Measurements from ENCODE around the gene CERS6.

CERS6 gene

DNA sequence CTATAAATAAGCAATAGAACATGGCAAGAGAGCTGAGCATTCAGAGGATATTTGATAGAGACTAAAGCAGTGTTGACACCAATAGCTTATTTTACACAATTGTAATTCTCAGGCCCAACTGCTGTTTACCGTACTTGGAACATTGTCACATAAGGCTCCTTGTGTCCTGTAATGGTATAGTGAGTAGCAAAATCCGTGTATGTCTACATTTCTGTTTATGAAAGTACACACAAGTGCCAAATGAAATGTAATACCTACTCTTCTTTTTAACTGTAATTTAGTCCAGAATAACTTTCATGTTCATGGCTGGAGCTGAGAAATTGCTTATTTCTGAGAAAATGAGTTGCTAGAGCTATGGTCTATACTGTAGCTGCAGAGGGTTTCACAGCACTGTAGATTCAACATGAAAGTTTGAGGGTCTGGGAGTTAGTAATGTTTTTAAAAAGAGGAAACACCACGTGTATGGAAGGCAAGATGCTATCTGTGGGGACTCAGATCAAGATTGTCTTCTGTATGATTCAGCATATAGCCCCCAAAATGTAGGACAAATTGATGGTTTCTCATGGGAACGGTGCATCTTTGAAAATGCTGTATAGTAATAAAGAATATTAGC lies 236.2 kb downstream of the CERS6 start:
- DNase-seq (ENCODE audit: low read depth in 4 of 4, low spot score in 1 of 4): no peak

- no peak for DNase-seq (ENCODE audit: low read depth in 4 of 4, low spot score in 1 of 4)
Measured at GRCh38 chr2:168694173-168694572, 238.1 kb downstream of the CERS6 start.

DNA sequence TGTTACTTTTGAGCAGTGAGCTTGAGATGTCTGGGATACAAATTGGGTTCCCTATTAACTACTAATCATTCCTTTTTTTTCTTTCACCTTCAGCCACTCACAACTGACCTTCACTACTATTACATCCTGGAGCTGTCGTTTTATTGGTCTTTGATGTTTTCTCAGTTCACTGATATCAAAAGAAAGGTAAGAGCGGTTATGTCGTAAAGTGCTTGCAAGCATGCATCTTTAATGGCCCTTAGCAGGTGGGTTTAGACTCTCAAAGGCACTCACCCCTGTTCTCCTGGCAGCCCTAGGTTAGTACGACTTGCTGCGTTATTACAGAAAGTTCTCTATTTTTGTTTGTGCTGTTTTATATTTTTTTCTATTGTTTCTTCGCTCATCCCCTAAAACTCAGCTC lies 238.8 kb downstream of the CERS6 start:
- no peak for DNase-seq (ENCODE audit: low read depth in 4 of 4, low spot score in 1 of 4)

GRCh38 chr2:168697668-168698121 lies 241.6 kb downstream of the CERS6 start:
- DNase-seq (ENCODE audit: low read depth in 4 of 4, low spot score in 1 of 4): no peak

- DNase-seq (ENCODE audit: low read depth in 4 of 4, low spot score in 1 of 4): no peak
Measured at GRCh38 chr2:168698969-168699368, 242.9 kb downstream of the CERS6 start.

DNA sequence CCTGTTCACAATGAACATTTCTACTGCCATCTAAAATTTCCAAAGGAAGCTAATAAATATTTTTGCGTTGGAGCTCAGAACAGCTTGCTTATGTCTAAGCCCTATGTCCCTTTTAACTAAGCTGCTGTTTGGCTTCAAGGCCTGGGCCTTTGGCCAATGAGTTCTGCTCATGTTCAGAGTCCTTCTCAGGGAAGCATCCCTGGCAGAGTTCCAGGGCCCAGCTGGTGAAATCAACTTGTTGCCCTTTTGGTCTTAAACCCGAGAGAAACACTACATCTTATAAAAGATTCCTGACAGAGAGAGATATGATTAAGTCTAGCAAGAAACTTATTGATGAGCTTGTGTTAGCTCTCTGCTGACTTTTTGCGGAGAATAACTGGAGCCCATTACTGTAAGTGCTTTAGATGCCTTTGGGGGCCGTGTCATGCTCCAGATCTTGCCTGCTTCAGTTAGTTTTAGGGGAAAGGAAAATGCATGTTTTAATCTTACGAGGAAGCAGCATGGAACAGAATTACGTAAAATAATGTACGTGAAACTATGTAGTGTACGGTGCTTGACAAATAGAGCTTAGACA lies 243.9 kb downstream of the CERS6 start:
- no peak for DNase-seq (ENCODE audit: low read depth in 4 of 4, low spot score in 1 of 4)

GRCh38 chr2:168700615-168701245 lies 244.7 kb downstream of the CERS6 start:
- DNase-seq (ENCODE audit: low read depth in 4 of 4, low spot score in 1 of 4): no peak

GRCh38 chr2:168702579-168702978 lies 246.5 kb downstream of the CERS6 start:
- DNase-seq (ENCODE audit: low read depth in 4 of 4, low spot score in 1 of 4): no peak

DNA sequence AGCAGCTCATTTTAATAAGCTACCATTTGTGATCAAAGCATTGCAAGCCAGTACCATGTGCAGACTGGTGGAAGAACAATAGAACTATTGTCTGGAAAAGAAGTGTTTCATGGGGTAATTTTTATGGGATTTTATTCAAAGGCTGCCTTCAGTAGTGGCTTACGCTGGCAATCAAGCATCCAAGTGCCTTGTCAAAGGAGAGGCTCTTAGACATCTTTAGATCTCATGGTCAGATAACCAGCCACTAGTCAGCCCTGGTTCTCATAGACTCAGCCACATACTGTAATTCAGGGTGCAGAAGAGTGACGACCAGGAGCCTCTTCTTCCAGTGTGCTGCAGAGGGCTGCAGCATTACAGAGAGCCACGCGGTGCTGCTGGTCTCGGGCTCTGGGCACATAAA lies 247.9 kb downstream of the CERS6 start:
- no peak for DNase-seq (ENCODE audit: low read depth in 4 of 4, low spot score in 1 of 4)

- DNase-seq (ENCODE audit: low read depth in 4 of 4, low spot score in 1 of 4): no peak
Measured at GRCh38 chr2:168705534-168706470, 249.7 kb downstream of the CERS6 start.

DNA sequence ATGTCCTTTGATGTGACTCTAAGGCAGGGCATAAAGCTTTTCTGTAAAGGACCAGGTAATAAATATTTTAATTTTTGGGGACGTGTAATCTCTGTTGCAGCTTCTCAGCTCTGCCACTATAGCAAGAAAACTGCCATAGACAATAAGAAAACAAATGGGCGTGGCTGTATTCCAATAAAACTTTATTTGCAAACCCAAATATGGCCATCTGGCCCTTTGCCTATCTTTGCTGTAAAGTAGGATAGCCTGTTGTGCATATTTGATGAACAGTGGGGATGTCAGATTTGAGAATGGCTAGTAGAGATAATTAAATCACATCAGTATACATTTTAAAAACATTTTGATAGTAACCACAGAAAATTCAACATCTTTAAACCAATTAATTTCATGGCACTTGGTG lies 250.7 kb downstream of the CERS6 start:
- DNase-seq (ENCODE audit: low read depth in 4 of 4, low spot score in 1 of 4): no peak

- DNase-seq (ENCODE audit: low read depth in 4 of 4, low spot score in 1 of 4): no peak
Measured at GRCh38 chr2:168708080-168708479, 252.0 kb downstream of the CERS6 start.

GRCh38 chr2:168710754-168711467 lies 254.8 kb downstream of the CERS6 start:
- DNase-seq (ENCODE audit: low read depth in 4 of 4, low spot score in 1 of 4): no peak

GRCh38 chr2:168712053-168712452 lies 256.0 kb downstream of the CERS6 start:
- no peak for DNase-seq (ENCODE audit: low read depth in 4 of 4, low spot score in 1 of 4)

DNA sequence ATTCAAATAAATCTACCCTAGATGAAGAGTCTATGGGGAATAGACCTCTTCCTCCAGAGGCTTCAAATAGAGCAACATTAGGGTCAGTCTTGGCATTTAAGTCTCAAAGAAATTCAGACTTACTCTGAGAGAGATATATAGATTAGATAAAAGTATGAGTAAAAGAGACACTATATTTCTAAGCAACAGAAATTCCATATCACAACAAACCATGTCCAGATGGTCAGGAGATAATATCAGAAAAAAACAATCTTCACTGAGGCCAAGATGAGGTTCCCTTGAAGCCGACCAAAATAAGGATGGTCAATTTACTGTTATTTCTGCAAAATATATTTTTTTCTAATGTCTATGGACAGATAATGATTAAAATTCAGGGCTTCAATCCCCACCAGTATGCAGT lies 257.3 kb downstream of the CERS6 start:
- DNase-seq (ENCODE audit: low read depth in 4 of 4, low spot score in 1 of 4): no peak

- no peak for DNase-seq (ENCODE audit: low read depth in 4 of 4, low spot score in 1 of 4)
Measured at GRCh38 chr2:168715849-168716248, 259.8 kb downstream of the CERS6 start.

DNA sequence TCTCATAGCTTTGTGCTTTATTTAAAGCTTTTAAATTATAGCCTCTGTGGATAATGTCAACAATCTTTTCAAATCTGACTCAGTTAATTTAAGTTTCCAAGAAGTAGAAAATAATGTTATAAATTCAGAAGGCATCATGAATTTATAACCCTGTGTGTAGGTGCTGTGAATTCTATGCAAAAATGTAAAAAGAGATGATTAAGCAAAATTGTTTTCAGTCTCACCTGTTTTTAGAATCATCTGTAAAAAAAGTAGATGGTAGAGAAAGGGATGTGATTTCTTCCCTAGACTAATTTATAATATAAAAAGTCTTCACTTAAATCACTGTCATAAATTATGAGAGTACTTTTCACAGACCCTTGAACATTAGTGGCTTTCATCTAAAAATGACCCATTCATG lies 260.8 kb downstream of the CERS6 start:
- no peak for DNase-seq (ENCODE audit: low read depth in 4 of 4, low spot score in 1 of 4)

DNA sequence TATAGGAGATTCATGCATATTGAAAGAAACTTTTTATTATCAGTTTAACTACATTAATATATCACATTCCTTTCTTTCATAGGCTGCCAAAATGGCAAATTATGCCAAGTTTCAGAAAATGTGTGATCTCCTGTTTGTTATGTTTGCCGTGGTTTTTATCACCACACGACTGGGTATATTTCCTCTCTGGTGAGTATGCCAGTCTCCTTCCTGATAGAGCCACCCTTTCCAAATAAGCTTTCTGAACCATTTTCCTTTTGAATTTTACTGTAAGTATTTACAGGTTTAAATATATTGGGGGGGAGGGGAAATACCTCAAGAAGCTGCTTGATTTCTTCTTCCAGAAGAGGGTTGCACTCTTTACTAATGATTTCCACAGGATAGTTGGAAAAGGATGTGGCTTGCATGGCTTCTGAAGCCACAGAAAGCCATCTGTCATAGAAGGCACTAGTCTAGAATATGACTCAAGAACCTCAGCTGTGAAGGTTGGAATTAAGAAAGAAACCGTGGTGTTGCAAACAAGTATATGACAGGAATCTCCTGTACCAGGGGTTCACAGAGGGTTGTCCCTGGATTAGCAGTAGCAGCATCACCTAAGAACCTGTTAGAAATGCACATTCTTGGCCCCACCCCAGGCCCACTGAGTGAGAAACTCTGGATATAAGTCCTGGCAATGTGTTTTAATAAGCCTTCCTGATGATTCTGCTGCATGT lies 261.9 kb downstream of the CERS6 start:
- no peak for DNase-seq (ENCODE audit: low read depth in 4 of 4, low spot score in 1 of 4)

GRCh38 chr2:168718622-168719021 lies 262.6 kb downstream of the CERS6 start:
- DNase-seq (ENCODE audit: low read depth in 4 of 4, low spot score in 1 of 4): no peak

DNA sequence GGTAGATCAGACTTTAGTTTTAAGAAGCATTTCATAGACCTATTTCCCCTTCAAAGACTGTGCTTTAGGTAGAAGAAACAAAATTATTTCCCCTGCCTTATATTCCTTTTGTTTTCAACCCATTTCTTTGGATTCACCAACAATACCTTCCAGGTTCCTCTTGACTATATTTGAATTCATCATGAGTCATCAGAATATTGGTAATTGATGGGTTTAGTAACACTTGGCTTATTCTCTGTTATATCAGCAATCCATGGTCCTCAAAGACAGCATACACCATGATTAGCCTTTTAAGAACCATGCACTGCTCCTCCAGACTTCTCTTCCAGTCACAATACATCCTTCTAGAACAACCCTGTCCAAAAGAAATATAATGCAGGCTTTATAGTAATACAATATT lies 263.4 kb downstream of the CERS6 start:
- DNase-seq (ENCODE audit: low read depth in 4 of 4, low spot score in 1 of 4): no peak

Data from stimulated activated CD4-positive, alpha-beta T cell treated with anti-CD3 and anti-CD28 coated beads, Interleukin-1b, Interleukin-23, amount 100 ng/mL, for 24 hours (primary cell).